ENCODE results near the gene SH3RF1. TPM values are rescaled to one million over a fixed set of nuclear protein-coding genes. Genes with fewer than 3 reads are reported as not detected.
"Not testable (repeated sequence)": the region's sequence is repeated elsewhere in the genome, so short reads cannot be mapped to it uniquely, and the experiment has no call there.

The SH3RF1 gene
- total RNA-seq, 1 donor from 2014 or later, result 13.0 TPM

DNA sequence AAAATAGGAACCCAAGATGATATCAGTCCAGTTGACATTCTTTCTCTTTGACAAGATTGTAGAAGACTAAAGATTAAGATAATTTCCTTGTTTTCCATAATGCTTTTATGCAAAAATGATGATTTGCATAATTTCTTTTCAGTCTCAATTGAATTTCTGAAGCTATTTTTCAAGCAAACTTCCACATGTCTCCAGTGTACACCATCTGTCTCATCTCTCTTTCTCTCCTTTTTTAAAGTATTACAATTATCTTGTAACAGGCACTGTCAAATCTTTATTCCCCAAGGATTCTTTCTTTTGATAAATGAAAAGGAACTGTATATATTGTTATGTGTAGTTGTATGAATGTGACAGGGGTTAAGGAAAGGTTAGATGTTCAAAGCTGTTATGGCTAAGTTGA lies 7.9 kb upstream of the SH3RF1 start:
- DNase-seq (ENCODE audit: low spot score in 2 of 2), result no peak
- FAIRE-seq, result no peak

DNA sequence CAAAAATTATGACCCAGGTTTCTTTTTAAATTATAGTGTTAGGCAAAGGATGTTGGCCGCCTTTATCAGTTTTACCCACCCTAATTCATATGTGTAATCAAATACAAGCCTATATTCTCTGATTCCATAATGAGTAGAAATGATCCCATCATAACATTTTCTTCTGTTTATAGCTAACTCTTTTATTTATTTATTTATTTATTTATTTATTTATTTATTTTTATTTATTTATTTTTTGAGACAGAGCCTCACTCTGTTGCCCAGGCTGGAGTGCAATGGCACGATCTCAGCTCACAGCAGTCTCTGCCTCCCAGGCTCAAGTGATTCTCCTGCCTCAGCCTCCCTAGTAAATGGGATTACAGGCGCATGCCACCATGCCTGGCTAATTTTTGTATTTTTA lies 7.1 kb upstream of the SH3RF1 start:
- not testable (repeated sequence) for FAIRE-seq; DNase-seq (ENCODE audit: low spot score in 2 of 2)

DNA sequence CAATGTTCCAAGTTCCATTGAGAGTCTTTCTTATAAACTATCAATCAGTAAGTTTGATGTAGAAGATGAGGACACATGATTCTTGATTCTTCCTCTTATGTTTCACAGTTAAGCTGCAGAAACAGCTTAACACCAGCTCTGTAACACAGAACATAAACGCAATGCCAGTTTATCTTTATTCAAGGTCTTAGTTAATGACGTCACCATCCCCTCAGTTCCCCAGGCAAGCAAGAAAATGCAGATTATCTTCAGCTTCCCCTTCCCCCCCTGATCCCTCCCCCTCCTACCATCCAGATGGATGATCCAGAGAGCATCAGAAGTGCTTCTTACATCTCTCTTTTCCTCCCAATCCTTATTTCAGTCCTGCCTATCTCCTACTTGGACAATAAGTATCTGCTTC lies 4.4 kb upstream of the SH3RF1 start:
- FAIRE-seq (no peak), DNase-seq (ENCODE audit: low spot score in 2 of 2) (no peak)

DNA sequence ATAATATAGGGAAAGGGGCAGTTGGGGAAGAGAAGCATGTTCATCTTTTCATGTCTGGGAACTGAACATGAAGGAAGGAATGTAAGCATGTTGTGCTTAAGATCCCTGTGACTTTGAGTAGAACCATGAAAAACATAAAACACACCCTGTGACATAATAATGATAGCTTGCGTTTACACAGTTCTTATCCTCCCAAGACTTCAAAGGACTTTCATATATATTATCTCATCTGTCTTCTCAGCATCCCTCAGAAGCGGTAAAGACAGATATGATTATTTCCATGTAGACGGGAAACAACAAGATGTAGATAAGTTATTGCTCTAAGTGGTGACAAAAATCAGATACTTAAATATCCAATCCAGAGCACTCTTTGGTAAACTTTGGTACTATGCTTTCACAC lies 3.3 kb upstream of the SH3RF1 start:
- no peak for DNase-seq (ENCODE audit: low spot score in 2 of 2)
- no peak for FAIRE-seq

DNA sequence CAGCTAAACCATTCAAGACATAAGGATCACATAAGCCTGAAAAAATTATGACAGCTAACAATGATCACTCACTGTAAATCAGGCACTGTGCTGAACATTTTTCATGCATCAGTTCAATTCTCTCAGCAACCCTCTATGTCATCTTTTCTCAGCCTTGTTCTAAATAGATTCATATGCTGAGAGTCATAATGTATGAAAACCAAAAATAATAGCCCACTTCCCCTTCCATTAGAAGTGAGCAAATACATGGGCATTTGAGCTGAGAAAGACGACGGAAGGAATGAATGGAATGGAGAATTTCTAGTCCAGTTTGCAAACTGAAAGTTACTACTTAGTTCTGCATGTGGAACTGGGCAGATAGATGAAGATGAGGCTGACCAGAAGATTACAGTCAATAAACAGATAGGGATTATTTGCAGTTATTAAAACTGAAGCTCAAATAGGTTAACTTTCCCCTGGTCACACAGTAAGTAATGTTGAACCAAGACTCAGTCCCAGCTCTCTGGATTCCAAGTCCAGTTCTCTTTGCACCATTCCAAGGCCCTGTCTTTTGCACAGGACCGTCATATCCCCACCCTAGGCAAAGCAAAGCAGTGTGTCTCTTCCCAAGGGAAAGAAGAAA lies 1.6 kb upstream of the SH3RF1 start:
- no peak for DNase-seq (ENCODE audit: low spot score in 2 of 2)
- no peak for FAIRE-seq

DNA sequence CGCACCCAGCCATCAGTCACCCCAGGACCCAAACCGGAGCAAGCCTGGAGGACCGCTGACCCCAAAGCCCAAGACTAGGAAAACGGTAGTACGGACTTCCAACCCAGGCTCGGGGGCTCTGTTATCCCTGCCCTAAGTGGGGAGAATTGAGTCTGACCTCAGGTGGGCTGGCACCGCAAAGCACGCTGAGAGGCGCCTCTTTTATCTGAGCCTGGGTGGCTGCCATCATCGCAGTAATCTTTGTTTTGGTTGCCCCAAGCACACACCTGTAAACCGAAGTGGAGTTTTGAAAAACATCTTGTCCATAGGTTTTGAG lies 894 bp upstream of the SH3RF1 start:
- no peak for DNase-seq (ENCODE audit: low spot score in 2 of 2)
- FAIRE-seq, result no peak

DNA sequence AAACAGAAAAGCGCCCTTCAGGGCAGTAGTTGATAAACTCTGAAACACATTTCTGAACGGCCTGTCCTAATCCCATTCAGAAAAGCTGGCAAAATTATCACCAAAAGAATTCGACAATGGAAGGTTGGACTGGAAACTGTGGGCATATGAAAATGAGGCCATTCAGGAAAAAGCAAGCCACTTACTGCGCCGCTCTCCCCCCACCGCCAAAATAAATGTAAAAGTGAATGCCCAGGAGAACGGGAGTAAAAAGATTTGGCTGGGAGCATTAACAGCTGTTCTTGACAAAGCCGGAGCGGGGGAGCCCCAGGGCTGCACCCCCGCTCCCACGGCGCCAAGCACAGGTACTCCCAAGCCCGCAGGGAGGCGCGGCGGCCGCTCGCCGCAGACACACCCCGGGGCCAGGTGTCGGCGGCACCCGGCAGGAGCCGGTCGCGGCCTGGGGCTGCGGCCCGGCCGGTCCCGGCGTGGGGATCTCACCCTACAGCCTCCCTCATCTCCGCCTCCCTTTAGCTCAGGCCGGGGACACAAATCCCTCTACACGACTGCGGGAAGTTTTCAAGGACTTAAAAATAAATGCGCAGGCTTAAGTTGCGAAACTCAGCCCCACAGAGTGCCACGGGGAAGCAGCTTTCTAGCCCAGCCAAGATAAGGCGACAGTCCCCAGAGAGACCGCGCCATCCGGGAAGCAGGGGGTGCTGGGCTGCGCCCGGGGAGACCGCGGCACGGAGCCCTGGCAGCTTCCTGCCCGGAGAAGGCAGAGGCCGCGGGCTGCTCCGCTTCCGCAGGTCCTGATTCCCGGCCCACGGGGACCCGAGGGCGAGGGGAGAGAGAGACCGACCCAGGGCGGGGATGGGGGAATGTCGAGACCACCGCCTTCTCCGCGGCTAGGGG lies 593 bp downstream of the SH3RF1 start:
- peak; percentile 65 to 78 for DNase-seq (ENCODE audit: low spot score in 2 of 2)
- FAIRE-seq, result no peak

DNA sequence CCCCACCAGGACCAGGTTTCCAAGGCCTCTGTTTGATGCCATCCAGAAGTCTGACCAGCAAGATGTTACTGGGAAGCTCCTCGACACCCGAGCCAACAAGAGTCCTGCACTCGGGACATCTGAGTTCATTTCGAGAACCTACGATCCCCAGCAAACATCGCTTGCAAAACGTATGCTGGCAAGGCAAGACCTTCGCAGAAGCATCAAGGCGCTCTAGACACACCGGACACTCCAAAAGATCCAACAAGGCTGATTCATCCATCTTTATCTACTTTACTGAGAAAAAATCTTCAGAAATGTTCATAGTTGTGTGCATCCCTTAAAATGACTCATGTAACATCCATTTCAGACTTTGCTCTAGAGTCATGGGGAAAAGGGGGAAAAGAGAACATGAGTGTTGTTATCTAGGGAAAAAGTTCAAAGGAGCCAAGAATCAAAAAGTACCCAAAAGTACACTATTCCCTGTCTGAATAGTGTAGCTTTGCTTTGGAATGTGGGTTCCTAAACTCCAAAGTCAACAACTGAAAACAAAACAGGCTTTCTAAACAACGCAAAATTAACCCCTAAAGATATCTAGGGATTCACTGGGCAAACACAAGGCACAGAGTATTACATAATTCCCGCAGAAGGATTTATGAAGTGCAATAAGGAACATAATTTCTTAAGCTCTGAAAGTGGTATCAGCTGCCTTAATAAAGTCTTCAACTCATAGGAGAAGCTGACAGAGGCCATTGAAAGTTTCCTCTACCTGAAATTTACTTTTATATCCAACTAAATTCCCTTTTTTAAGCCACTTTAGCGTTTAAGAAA lies 1.6 kb downstream of the SH3RF1 start:
- DNase-seq (ENCODE audit: low spot score in 2 of 2) (no peak), FAIRE-seq (no peak)

DNA sequence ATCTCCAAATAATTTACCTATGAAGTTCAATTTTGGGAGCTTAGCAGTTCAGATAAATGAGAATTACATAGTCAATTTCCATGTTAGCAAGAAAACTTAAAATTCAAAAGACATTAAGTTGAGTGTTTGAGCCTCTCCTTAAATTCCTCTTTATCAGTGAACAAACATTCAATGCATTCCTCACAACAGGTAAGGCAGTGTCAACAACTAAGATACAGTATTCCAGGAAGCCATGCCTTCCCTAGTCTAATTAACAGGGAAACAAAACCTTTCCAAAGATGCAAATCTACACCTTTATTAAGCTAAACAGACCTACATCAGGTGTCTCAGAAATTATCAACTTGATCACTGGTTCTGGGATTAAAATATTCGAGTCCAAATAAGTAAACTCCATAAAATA lies 3.7 kb downstream of the SH3RF1 start:
- FAIRE-seq (no peak), DNase-seq (ENCODE audit: low spot score in 2 of 2) (no peak)

DNA sequence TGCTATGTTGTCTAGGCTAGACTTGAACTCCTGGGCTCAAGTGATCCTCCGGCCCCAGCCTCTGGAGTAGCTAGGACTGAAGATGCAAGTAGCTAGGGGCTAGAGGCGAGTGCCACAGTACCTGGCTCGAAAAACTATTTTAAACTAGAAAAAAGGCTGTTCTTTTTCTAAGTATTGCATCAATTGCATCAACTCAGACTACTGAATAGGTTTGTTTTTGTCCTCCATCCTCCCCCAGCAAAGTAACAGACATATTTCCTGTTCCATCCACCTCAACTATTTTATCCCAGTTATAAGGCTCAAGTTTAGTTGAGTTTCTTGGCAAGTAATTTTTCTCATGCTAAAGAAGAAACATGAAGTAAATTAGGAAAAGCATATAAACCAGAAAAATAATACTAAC lies 4.1 kb downstream of the SH3RF1 start:
- DNase-seq (ENCODE audit: low spot score in 2 of 2), result no peak
- no peak for FAIRE-seq

DNA sequence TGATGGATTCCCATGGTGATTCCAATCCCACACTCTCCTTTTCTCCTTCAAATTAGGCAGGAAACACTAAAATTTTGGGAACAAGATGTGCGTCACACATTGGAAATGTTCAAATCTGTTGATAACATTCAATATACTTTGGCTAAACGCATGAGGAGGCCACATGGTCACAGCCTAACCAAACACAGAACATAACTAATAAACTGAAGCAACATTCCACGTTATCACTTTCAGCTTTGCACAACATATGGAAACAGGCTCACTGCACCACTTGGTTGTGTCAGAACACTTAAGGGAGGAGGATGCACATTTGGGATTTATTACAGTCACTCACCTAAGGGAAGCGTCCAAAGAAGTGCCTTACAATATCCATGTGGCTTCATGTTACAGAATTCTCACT lies 4.7 kb downstream of the SH3RF1 start:
- FAIRE-seq, result no peak
- no peak for DNase-seq (ENCODE audit: low spot score in 2 of 2)

DNA sequence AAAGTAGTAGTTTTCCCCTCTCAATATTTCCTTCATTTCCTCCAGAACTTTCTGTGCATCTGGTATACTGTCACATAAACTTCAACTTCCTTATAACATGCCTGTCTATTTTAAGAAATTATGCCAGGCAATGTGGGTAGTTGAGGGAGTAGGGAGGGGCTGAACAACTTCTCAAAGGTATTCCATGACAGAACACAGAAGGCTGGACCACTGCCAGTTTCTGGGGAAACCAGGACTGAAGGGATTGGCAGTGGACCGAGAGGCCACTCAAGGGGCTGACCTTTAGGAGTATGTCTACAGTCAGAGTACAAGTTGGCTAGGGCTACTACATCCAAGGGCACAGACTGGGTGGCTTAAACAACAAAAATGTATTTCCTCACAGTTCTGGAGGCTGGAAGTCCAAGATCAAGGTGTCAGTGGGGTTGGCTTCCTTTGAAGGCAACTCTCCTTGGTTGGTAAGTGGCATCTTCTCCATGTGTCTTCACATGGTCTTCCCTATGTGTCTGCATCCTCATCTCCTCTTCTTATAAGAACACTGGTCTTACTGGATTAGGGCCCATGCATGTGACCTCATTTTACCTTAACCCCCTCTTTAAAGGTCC lies 6.9 kb downstream of the SH3RF1 start:
- DNase-seq (ENCODE audit: low spot score in 2 of 2) (no peak), FAIRE-seq (no peak)

DNA sequence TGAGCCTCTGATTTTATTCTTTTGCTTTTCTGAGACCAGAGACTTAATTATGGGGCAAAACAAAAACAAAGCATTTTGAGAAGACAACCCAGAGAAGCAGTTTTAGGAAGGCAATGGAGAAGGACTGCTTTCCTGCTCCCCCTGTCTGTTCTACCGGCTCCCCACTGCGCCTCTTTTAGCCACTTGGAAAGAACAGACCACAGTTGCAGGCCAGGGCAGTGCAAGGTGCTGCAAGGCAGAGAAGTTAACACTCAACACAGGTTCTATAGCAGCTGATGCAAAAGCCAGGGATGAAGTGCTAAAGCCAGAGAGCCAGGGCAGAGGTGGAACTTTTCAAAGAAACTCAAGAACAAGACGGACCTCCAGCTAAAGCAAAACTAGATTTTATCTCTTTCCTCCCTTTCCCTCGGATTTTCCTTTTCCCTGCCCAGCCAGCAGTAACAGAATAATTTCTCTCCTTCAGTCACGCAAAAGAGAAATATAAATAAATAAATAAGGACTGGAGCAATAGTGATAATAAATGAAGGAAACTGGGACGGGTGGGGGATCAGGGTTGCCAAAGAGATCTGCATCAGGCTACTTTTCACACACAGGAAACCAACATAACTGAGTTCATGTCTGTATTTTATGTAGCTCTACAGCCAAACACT lies 10.4 kb downstream of the SH3RF1 start:
- DNase-seq (ENCODE audit: low spot score in 2 of 2) (no peak), FAIRE-seq (no peak)

DNA sequence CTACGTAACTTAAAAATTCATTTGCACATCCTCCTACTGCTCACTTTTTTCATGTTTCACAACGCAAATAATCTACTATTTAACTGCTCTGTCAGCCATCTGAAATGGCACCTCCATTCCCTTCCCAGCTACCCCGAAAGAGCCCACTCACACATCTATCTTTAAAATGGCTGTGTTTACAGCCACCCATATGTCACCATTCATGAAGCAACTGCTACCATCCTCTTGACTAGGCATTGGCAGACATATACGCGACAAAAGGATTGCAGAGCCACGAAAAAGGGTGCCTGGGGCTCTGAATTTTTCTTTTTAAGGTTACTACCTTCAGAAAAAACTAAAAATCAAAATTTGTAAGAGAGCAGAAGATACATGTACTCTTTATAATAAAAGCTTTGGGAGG lies 11.5 kb downstream of the SH3RF1 start:
- no peak for FAIRE-seq
- DNase-seq (ENCODE audit: low spot score in 2 of 2), result no peak

DNA sequence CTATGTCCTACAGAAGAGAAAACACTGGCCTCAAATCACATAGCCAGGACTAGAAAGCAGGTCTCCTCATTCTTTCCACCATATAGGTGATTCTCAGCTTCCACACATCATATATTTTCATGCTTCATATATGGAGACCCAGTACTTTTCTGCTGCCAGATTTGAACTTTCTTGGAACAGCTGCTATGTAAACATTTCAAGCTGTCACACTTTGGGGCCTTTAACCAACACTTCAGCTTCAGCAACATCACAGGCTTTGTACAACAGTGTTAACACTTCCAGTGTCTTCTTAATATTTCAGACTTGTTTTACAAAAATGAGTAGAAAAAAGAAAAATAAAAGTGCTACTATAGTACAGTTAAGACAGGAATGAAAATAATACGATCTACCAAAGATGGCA lies 12.6 kb downstream of the SH3RF1 start:
- DNase-seq (ENCODE audit: low spot score in 2 of 2), result no peak

DNA sequence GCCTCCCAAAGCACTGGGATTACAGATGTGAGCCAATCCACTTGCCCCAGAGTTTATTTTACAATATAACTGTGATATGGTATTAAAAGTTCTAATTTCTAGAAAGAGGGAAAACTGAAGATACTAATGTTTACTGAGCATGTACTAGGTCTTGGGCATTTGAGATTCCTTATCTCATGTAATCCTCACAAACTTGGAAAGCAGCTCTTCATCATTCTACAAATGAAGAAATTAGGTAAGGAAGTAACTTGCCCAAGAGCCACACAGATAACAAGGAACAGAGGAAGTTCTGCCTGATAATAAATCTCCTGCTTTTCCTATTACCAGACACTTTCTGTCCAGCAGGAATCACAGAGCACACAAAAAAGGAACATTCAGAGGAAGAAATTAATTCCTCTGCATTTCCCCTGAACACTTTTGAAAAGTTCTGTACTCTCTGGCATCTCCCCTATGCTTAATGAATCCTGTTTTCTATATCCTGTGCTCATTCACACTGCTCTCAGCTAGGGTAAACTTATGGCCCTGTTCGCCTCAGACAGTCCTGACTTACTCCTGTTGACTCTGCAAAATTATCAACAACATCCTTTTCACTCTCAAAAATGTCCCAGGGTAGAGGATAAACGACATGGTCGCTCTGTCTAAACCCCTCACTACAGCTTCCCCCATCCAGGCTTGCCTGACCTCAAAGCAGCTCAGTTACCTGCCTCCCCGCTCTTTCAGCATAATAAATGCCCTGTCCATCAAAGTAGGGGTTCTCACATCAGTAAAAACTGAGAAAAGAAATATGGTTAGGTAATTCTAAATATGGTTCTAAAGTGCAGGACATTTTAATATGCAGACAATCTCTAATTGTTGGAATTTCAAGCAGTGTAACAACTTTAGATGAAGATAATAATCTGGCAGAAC lies 13.6 kb downstream of the SH3RF1 start:
- FAIRE-seq (no peak), DNase-seq (ENCODE audit: low spot score in 2 of 2) (no peak)

More for the DNA sequence above, 12.6 kb downstream of the SH3RF1 start:
- no peak for FAIRE-seq

DNA sequence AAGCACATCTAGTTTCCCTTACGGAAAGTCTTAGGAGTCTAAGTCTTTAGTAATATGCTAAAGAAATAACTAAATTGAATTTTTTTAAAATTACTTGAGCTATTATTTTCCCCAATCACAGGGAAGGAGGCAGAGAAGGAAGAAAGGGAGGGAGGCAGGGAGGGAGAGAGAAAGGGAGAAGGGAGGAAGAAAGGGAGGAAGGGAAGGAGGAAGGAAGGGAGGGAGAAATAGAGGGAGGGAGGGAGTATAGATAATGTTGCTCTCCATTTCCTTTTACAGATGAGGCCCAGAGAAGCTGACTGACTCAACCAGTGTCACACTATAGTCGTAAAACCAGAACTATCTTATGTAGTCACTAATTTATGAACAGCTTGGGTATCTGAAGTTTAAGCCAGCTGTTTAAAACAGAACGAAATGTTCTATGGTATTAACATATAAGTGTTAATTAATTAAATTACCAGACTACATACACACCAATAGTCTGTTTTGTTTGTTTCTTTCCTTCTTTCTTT lies 14.6 kb downstream of the SH3RF1 start:
- FAIRE-seq (no peak), DNase-seq (ENCODE audit: low spot score in 2 of 2) (no peak)

DNA sequence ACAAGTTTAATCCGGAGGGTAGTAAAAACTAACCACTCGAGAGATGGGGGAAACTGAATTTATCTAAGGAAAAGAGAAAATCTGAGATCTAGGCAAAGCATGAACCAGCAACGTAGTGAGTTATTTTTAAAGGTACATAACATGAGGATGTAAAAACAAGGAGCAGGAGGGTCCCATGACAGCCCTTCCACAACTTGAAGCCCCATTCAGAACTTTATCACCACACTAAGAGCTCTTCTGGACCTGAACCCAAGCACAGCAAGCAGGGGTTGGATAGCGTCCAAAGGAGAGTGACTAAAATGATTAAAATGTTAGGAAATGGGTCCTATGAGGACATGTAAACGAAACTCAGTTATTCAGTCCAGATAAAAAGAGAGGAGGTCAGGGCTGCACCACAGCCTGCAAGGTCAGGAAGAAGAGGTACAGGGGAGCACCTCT lies 16.2 kb downstream of the SH3RF1 start:
- DNase-seq (ENCODE audit: low spot score in 2 of 2), result no peak
- no peak for FAIRE-seq

DNA sequence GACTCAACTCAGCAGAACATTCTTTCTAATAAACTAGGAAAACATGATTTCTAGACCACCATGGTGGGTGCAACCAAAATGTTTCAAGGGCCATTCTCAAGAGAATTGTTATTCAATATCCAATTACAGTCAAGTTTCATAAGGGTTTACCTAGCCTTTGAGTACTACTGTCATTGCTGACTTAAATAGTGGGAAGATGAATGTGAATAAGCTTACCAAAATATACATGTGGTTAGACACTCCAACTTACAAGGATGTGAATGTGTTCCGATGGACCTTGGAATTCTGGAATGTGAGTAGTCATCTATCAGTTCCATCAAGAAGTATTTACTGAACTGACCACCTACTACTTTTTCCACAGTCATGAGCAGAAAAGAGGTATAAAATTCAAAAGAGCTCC lies 16.9 kb downstream of the SH3RF1 start:
- FAIRE-seq, result no peak

More for the DNA sequence above, 16.9 kb downstream of the SH3RF1 start:
- DNase-seq (ENCODE audit: low spot score in 2 of 2), result no peak

Measured in frontal cortex (tissue), 4 donors.